Measurements from ENCODE around the gene RIPK4.
A peak's percentile ranks its signal among the peaks of the same experiment; 100 is the strongest.

The RIPK4 gene

DNA sequence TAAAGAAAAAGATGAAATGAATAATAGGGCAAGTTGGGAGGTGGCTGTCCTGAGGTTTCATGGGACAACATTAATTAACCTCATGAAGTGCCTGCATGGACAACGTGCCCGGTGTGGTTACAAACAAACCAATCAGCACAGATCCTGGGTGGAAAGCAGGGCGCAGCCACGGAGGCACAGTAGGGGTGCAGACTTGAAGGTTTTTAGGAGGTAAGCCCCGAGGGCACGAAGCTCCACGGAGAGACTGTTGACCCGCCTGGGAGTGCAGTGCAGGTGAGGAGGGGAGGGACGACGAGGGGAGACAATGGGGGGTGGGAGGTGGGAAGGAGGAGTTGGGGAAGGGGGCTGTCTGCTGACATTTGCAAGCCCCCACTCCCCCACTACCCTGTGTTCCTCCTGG, 2.3 kb upstream of the RIPK4 start:
- no peak for DNase-seq (ENCODE audit: low spot score)

DNA sequence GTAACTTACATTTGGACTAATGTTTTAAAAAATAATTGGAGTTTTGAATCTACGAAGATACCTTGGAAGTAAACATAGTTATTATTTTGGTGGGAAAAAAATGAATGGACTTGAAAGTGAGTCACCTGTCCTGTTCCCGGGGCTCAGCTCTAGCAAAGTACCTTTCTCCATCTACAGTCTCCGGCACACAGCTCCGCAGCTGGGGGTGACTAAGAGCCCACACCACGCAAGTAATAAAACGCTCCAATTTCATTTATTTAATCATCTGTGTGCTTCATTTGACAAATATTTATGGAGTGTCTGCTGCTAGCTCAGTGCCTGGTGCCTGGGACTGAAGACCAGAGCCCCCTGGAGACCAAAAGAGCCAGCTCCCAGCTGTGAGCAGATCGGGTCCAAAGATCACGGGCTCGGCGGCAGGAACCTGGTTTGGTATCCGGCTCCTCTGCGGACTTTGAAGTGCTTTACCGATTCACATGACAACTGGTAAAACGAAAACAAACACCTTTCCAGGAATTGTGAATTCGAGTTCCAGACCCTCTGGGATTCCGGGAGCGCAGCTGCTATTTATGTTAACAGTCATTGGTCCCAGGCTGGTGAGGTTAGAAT, 1.7 kb upstream of the RIPK4 start:
- DNase-seq (ENCODE audit: low spot score): peak; percentile 76

GRCh38 chr21:41767606-41768436, 969 bp upstream of the RIPK4 start:
- DNase-seq (ENCODE audit: low spot score): no peak

DNA sequence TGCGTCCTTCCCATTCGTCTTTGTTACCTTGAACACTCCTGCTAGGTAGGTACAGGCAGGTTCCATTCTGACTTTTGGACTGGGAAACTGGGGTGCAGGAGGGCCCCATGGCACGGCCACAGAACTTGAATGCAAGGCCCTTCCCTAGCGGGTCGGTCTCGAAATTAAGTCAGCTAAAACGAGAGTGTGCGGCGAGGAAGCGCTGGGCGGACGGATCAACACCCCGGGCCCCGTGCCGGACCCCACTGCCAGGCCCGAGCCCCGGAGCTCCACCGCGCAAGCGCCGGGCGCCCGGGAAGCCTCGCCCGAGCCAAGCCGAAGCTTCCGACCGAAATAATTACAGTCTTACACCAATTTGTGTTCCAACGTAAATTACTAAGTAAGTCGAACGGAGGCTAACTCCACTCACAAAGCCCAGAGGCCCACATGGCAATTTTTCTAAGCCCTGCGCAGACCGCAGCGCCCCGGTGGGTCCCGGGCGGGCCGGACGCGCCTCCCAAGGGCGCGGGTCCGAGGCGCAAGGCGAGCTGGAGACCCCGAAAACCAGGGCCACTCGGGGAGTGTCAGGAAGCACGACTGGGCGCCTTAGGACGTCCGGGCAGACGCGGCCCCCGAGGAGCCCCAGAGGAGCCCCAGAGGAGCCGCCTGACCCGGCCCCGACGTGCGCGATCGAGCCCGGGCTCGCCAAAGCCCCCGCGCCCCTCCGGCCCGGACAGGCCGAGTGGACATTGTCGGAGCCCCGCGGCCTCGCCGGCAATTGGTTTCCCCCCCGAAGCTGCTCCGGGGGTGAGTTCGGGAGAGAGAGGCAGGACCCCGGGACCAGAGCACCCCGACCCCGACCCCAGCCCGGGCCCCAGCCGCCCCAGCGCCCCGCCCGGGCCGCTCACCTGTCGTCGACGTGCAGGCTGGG, 624 bp downstream of the RIPK4 start:
- DNase-seq (ENCODE audit: low spot score): no peak

GRCh38 chr21:41765420-41765821, 1.4 kb downstream of the RIPK4 start:
- no peak for DNase-seq (ENCODE audit: low spot score)

DNA sequence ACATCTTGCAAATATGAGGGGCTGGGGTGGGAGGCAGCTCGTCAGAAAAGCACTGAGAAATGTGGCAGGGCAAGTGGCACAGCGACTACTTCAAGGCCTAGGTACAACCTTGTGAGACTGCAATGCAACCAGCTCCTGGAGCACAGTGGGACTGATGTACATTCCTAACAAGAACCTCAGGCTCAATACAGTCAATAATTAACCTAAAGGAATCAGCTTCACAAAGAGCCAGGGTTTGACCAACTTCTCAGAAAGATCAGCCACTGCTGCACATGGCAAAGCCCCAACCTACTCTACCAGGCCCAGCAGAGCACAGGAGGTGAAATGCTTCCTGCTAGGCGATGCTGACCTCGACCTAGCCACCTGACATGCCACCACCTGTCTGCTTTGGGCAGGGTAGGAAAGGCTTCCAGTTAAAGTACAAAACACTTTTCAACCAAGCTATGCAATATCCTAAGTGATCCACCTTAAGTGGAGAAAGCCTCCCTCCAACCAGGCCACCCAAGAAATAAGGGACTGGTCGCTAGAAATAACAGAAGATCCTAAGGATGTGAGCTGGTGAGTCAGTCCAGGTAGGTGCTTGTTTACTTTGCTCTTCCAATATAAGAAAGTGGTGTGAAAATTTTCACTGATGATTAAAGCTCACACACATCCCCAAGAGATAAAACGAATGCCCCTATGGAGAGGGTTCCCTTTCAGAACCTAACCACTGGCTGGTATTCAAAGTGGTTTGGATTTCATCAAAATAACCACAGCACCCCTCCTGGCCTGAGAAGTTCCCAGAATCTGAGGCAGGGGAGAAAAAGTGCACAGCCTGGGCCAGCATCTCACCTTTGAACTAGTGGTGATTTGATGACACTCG, 2.1 kb downstream of the RIPK4 start:
- no peak for DNase-seq (ENCODE audit: low spot score)

- no peak for DNase-seq (ENCODE audit: low spot score)
Measured at GRCh38 chr21:41763996-41764395, 2.9 kb downstream of the RIPK4 start.

- no peak for DNase-seq (ENCODE audit: low spot score)
Measured at GRCh38 chr21:41763398-41763931, 3.4 kb downstream of the RIPK4 start.

DNA sequence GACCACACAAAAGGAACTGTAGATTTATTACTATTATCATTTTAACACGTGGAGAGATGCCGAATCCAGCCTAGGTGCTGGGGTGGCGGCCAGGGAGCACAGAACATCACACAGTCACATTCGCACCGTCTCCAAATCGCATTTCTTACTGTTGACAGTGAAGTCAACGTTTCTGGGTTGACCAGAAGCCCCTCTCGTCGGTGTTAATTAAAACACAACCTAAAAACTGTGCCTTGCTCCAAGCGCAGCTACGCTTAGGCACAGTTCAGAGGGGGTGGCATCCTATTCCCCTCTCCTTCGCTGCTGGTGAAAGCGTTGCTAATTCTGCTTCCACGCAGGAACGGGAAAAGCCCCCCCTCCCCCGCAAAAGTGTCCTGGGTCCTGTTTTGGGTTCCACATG, 4.1 kb downstream of the RIPK4 start:
- no peak for DNase-seq (ENCODE audit: low spot score)

DNA sequence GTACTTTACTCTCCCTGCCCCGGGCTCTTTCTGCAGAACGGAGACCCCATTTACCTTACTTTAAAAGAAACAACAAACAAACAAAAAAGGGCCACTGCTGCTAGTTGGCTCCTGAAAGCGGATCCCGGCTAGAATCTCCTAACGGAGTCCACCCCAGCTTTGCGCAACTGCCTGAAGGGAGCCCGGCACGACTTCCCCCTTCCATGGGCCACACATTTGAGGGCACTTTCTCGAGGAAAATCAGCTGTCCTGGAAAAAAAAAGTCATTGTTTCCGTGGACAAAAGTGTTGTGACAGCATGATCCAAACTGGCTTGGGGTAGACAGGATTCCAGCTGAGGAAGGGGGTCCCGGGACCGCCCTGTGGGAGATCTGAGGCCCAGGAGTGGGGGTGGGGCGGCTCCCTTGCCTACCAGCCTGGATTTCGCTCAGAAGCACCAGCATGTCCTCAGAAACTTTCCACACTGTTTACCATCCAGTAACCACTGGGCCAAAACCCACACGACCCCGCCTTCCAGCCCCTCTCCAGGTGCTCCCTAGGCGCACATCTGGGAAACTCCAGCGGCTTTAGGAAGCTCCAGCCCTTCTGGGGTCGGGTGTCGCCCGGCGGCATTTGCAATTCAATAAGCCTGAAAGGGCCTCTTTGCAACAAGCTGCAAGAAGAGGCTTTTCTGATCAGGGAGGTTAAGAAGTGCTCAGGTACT, 4.8 kb downstream of the RIPK4 start:
- no peak for DNase-seq (ENCODE audit: low spot score)

DNA sequence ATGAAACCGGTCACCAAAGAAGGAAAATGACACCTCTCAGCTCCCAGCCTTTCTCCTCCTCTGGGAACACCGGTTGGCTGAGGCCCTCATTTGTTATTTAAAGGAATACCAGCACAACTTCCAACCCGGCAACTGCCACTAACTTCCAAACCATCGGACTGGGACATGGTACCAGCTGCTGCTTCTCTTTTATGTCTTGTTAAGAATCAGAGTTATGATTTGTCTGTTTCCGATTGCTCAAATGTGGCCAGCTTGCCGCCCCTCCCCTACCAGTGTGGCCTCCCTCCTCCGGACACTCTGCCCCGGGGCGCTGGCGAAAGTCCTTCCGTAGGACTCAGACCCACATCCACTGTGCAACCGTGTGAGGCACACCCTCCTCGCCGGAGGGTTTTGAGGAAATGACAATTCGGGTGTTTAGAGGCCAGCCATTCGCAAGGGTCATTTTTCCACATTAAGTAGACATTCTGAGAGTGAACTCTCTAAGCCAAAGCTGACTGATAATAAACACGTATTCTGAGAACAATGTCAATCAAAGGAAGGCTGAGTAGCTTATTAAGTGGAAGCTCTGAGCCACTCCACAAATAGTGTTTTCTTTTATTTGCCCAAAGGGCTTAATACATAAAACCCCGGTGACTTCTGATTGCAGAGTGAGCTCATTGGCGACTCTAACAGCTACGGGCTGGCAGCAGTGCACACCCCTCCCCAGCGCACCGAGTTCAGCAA, 5.5 kb downstream of the RIPK4 start:
- peak; percentile 43 for DNase-seq (ENCODE audit: low spot score)

DNA sequence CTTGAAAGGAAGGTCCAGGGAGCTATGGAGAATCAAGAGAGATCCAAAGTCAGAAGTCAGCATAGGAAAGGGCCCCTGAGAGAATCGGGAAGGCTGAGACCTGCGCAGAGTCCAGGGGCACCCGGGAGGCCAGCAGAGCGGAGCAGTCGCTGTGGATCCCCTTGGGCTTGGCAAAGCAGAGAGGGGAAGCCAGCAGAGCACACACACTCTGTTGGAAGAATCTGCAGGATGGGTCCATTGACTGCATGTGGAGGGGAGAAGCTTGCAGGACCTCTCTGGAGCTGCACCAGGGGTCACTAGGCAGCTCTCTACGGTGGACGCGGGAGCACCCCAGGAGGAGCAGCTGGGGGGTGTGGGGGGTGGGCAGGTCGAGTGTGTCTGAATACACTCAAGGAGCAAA, 6.4 kb downstream of the RIPK4 start:
- no peak for DNase-seq (ENCODE audit: low spot score)

- no peak for DNase-seq (ENCODE audit: low spot score)
Measured at GRCh38 chr21:41759926-41760325, 6.9 kb downstream of the RIPK4 start.

- no peak for DNase-seq (ENCODE audit: low spot score)
Measured at GRCh38 chr21:41759214-41759840, 7.5 kb downstream of the RIPK4 start.

- no peak for DNase-seq (ENCODE audit: low spot score)
Measured at GRCh38 chr21:41758550-41758949, 8.3 kb downstream of the RIPK4 start.

- no peak for DNase-seq (ENCODE audit: low spot score)
Measured at GRCh38 chr21:41755934-41756773, 10.7 kb downstream of the RIPK4 start.

DNA sequence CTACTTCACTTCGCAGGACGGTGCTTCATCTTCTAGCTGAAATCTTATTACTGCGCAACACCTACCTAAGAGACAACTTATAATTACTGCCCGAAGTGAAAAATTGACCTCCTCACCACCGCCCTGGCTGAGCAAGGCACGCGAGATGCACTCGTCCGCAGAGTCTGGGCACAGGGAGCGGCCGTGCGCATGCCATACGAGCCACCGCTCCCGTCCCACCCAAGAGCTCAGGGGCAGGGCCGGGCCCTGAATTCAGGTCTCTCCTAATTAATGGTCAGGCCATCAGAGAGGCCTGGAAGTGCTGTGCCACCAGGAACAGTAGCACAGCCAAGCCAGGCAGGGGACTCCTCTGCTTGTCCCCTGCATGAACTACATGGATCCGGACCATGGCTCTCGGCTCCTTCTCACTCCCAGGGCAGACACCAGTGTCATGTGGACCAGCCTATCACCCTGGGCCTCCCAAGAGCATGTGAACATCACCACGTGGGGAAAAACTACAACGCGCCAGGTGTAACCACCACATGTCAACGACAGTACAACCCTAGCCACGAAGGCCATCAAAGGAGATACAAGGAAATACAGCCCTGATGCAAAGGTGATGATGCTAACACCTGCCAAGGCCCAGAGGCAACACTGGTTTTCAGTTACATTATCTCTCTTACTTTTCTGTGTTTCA, 11.5 kb downstream of the RIPK4 start:
- no peak for DNase-seq (ENCODE audit: low spot score)

GRCh38 chr21:41754479-41754891, 12.4 kb downstream of the RIPK4 start:
- DNase-seq (ENCODE audit: low spot score): no peak

Measured in hepatic stellate cell (primary cell).